Activated CD4-positive, alpha-beta T cell treated with anti-CD3 and anti-CD28 coated beads, Interleukin-2, Interleukin-6, amounts not matched to agents 100 ng/mL and 50 ng/mL, durations not matched to agents 16 hours and 8 hours (primary cell): ENCODE measurements around the gene SMCO1.
"Not testable (repeated sequence)": the region's sequence is repeated elsewhere in the genome, so short reads cannot be mapped to it uniquely, and the experiment has no call there.

ENCODE experiments used
- DNase-seq: peaks from one replicate; pipeline ENCODE4 v3.0.0-alpha.2; 2020

SMCO1 gene, protein sequence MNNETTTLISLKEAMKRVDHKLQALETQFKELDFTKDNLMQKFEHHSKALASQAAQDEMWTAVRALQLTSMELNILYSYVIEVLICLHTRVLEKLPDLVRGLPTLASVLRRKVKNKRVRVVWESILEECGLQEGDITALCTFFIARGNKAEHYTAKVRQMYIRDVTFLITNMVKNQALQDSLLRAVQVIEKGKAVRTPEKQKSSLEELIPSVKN

GRCh38 chr3:196514913-196515621 lies at the start of gene SMCO1:
SMCO1 (minus strand) TSS chr3:196515346; CDS start chr3:196515209, 137 bp downstream.
- no peak for DNase-seq

DNA sequence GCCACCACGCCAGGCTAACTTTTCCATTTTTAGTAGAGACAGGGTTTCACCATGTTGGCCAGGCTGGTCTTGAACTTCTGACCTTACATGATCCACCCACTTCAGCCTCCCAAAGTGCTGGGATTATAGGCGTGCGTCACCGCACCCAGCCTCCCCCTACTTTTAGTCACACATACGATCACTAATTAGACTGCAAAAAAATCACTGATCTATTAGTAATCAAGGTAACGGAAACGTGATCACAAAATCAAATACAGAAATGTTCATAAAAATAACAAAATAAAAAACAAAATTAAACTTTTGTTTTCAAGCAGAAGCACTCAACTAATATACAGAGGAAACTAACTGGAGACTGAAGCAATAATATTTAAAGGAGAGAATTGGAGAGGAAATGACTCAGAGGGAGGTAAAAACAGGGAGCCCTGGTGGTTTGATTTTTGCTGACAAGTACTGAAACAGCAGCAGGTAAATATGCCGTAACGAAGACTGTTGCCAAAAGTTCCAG lies 48.6 kb upstream of the SMCO1 start:
- DNase-seq, result peak; percentile 76

- DNase-seq, result no peak
Observed at GRCh38 chr3:196559826-196560225, 44.7 kb upstream of the SMCO1 start.

DNA sequence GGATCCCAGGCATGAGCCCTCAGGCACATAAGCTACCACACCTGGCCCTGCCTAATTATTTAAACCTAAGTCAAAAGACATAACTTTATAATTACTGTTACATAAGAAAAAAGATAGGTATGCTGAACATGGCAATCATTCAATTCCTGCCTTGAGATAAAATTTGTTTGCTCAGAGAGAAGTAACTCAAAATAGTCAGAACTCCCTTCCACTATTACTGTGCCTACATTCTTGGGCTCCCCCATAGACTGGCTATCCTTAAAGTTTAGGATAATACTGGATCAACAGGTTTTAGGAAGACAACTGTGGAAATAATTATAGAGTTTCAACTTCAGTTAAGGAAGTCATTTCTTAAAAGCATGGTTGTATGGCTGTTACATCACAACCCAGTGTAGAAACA lies 43.3 kb upstream of the SMCO1 start:
- no peak for DNase-seq

DNA sequence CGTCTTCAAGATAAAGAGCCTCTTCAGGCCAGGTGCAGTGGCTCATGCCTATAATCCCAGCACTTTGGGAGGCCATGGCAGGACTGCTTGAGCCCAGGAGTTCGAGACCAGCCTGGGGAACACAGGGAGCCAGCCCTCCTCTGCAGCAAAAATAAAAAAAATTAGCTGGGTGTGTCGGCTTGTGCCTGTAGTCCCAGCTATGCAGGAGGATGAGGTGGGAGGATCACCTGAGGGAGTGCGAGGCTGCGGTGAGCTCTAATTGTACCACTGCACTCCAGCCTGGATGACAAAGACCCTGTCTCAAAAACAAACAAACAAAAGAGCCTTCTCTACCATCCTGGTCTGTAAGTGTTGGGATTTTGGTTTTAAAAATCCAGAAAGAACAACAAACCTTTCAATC lies 42.1 kb upstream of the SMCO1 start:
- no peak for DNase-seq

GRCh38 chr3:196555295-196555694 lies 40.1 kb upstream of the SMCO1 start:
- no peak for DNase-seq

DNA sequence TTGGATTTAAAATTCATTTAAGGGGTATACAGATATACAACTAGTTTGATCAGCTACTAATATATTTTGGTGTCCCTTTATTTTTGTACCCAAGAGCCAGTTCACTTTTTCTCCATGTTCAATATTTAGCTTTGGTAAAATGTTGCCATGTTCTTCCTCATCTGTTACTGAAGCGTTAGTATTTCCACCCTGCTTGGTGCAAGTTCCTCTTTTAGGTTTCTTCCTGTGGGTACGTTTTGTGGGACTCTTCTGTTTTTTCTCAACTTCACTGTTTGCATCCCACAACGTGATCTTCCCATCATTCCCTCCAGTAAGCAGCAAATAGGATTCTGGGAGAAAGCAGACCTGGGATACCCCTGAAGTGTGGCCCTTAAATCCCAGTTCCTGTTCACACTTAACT lies 39.1 kb upstream of the SMCO1 start:
- DNase-seq, result no peak

DNA sequence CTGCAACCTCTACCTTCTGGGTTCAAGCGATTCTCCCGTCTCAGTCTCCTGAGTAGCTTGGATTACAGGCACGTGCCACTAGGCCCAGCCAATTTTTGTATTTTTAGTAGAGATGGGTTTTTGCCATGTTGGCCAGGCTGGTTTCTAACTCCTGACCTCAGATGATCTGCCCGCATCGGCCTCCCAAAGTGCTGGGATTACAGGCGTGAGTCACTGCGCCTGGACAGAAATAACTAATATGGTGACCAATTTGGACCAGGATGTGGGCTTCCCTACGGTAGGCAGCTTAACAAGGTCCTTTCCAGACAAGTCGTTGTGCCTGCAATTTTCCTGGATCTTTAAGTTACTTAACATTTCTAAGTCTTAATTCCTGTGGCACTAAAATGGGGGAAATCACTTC lies 38.4 kb upstream of the SMCO1 start:
- no peak for DNase-seq

DNA sequence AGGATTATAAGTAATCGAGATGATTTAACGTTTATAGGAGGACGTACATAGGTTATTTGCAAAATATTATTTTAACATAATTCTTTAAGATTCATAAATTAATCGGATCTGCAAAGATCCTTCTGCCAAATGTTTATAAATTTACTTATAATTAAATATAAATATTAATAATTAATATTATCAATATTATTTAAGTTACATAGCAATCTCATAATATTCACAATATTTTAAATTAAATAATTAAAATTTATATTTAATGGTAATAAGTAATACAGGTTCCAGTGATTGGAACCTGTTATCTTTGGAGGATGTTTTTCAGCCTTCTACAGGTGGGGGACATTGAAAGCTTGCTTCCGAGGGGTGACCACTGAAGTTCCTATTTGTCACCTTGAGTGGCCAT lies 37.1 kb upstream of the SMCO1 start:
- no peak for DNase-seq

DNA sequence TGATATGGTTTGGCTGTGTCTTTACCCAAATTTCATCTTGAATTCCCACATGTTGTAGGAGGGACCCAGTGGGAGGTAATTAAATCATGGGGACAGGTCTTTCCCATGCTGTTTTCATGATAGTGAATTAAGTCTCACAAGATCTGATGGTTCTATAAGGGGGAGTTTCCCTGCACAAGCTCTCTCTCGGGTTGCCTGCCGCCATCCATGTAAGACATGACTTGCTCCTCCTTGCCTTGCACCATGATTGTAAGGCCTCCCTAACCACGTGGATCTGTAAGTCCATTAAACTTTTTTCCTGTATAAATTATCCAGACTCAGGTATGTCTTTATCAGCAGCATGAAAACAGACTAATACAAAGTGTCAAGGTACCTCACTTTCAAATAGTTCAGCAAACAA lies 35.0 kb upstream of the SMCO1 start:
- not testable (repeated sequence) for DNase-seq

DNA sequence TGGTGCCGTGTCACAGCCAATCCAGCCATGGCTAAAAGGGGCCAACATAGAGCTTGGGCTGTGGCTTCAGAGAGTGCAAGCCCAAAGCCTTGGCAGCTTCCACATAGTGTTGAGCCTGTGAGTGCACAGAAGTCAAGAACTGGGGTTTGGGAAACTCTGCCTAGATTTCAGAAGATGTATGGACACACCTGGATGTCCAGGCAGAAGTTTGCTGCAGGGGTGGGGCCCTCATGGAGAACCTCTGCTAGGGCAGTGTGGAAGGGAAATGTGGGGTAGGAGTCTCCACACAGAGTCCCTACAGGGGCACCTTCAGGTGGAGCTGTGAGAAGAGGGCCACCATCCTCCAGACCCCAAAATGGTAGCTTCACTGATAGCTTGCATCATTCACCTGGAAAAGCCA lies 34.2 kb upstream of the SMCO1 start:
- DNase-seq, result not testable (repeated sequence)

- DNase-seq, result no peak
Observed at GRCh38 chr3:196547067-196547466, 31.9 kb upstream of the SMCO1 start.

DNA sequence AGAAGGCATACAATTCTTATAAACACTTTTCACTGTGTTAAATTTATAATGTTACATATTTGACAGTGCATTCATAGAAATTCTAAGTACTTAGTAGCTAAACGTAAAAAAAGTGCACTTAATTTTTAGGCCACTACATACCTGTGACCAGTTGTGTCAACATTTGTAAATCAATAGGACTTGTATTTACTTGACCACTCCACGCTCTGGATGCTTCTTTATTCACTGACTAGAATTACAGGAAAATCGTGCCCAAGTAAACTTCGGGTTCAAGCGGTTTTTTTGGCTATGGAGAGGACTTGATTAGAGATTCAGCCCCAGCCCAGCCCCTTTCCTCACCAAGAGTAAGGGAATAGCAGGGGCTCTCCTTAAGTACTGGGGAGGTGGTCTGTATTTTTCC lies 31.4 kb upstream of the SMCO1 start:
- no peak for DNase-seq

DNA sequence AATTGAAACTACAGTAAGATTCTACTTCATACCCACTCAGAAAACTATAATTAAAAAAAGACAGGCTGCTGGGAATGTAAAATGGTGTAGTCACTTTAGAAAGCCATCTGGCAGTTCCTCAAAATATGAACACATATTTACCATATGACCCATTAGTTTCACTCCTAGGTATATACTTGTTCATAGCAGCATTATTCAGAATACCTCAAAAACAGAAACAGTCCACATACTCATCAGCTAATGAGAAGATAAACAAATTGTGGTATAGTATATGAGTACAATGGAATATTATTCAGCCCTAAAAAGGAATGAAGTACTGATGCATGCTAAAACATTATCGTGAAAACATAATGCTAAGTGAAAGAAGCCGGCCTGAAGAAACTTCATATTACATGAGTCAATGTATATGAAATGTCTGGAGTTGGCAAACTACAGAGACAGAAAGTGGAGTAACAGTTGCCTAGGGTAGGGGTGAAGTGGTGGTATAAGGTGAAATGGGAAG lies 29.4 kb upstream of the SMCO1 start:
- DNase-seq, result no peak

DNA sequence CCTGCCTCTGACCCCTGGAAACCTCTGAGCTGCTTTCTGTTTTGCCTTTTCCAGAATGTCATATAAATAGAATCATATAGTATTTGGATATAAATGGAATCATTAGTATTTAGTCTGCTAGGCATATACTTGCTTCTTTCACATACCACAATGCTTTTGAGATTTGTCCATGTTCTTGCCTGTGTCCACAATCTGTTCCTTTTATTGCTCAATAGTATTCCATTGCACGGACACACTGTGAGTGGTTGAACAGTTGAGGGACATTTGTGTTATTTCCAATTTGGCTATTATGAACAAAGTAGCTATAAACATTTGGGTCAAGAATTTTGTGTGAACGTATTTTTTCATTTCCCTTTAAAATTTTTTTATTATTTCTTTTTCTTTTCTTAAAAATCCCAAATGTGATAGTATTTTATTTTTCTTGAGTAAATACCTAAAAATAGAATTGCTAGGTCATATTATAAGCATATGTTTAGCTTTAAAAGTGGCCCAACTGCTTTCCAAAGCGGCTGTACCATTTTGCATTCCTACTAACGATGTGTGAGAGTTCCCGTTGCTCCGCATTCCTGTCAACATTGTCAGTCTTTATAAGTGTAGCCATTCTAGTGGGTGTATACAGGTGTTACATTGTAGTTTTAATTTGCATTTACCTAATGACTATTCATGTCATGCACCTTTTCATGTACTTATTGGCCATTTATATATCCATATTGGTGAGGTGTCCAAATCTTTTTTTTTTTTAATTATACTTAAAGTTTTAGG lies 26.7 kb upstream of the SMCO1 start:
- DNase-seq, result no peak

- DNase-seq, result peak; percentile 69
Observed at GRCh38 chr3:196537319-196537984, 22.3 kb upstream of the SMCO1 start.

GRCh38 chr3:196533260-196533681 lies 18.1 kb upstream of the SMCO1 start:
- DNase-seq, result no peak

GRCh38 chr3:196531418-196531817 lies 16.3 kb upstream of the SMCO1 start:
- DNase-seq, result no peak

DNA sequence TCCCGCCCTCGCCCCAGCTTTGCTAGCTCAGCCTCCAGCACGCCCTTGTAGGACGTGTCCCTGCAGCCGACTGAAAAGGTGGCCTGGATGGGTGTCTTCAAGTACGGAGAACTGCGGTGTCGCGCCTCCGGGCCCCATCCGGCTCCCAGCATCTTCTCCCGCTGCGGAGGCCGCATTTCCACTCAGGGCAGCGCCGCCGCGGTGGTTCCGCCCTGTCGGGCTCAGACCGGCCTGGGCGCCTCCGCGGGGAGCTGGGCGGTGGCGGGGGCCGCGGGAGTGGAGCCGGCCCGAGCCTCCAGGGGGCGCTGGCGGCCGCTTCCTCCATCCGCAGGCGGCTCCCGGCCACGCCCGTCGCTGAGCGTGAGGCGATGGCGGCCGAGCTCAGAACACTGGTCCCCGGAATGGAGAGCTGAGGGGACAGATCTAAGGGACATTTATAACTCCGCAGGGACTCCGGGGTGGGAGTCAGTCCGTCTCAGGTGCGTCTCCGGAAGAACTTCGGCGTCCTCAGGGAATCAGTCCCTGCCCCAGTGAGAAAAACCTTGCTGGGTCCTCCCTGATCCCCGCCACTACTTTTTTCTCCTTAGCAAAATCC lies 13.6 kb upstream of the SMCO1 start:
- DNase-seq, result peak; percentile 92

GRCh38 chr3:196525141-196525540 lies 10.0 kb upstream of the SMCO1 start:
- no peak for DNase-seq

DNA sequence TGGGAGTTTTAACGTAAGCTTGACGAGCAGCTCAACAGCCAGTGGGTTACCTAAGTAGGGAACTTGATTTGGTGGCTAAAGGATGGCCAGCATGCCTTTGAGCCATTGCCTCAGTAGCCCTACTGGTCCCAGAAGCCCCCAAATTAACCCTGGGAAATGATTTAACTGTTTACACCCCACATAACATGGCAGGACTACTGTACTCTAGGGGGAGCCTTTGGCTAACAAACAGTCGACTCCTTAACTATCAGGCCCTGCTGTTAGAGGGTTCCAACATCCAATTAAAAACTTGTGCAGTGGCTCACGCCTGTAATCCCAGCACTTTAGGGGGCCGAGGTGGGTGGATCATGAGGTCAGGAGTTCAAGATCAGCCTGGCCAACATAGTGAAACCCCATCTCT lies 9.4 kb upstream of the SMCO1 start:
- DNase-seq, result no peak

DNA sequence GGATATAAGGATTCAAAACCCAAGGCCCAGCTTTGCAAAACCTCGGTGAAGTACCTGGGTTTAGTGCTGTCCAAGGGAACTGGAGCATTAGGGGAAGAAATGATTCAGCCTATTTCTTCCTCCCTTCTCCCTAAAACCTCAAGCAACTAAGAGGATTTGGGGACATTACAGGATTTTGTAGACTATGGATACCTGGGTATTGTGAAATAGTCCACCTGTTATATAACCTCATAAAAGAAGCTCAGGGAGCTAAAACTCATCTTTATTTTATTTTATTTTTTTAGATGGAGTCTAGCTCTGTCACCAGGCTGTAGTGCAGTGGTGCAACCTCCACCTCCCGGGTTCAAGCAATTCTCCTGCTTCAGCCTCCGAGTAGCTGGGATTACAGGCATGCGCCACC lies 8.7 kb upstream of the SMCO1 start:
- DNase-seq, result no peak

- not testable (repeated sequence) for DNase-seq
Observed at GRCh38 chr3:196521291-196521690, 6.1 kb upstream of the SMCO1 start.
